ENCODE measurements around the gene NTMT1.

The NTMT1 gene

DNA sequence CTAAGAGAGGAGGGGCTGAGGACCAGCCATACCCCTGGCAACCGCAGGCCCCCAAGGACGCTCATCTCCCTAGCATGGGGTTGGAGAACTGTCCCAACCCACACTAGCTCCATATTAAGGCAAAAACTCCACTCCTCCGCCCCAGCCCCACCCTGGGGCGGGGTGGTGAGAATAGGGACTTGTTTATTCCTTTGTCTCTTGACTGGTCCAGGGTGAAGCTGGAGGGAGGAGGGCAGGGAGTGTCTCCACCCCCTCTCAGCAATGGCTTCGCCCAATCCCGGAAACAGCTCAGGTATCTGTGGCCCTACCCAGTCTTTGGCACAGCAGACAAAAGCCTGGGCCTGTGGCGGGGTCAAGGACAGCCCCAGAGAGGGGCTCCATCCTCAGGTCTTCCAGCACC is 56.4 kb downstream of the NTMT1 start:
- no peak for DNase-seq

DNA sequence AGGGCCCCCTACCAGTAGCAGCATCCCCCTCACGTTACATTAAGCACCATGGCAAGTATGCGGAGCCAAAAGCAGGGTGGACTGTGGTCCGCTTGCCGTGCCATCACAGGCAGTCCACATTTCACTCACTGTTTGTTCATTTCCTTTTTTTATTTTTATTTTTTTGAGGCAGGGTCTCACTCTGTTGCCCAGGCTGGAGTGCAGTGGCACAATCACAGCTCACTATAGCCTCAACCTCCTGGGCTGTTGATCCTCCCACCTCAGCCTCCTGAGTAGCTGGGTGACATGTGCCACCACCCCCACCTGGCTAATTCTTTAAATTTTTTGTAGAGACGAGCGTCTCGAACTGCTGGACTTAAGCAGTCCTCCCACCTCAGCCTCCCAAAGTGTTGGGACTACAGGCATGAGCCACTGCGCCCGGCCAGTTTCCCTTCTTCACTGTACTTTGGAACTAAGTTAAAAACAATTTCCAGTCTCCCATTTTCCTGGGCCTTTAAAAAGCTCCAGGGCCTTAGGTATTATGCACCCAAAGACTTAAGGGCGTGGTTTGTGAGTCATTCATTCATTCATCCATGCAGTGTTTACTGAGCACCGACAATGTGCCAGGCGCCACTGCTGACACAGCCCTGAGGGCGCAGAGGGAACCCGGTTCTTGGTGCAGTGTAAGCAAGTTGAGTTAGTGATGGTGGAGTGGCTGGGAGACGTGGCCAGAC is 59.4 kb downstream of the NTMT1 start:
- no peak for DNase-seq
